Bronchial epithelial cell (primary cell): ENCODE results near the gene DNAH14. TPM values are rescaled to one million over a fixed set of nuclear protein-coding genes. Genes with fewer than 3 reads are reported as not detected.

Experiments used
- DNase-seq: peaks from one replicate; pipeline ENCODE4 v3.0.0-alpha.2; 2010; ENCODE audit warnings: low read depth
- FAIRE-seq: peaks from 2 replicates; lab custom pipeline; 2011; peaks lifted over from hg19 to GRCh38; lab: Jason Lieb, UNC
- H3K27me3 ChIP-seq: 2 replicates; pipeline ENCODE4 v1.5.1; 2011; ENCODE audit warnings: low read length; ENCODE audit not compliant: control insufficient read depth, insufficient read depth
- H3K36me3 ChIP-seq: 2 replicates; pipeline ENCODE4 v1.5.1; 2011; ENCODE audit warnings: low read length; ENCODE audit not compliant: control insufficient read depth, insufficient read depth
- H3K4me3 ChIP-seq: 2 replicates; pipeline ENCODE4 v1.5.1; 2011; ENCODE audit warnings: mild to moderate bottlenecking, low read depth, low read length, control low read depth
- CTCF ChIP-seq: IDR thresholded peaks from 2 replicates; pipeline ENCODE4 v1.5.1; 2011; ENCODE audit warnings: mild to moderate bottlenecking, moderate library complexity, low read length, control low read depth, inconsistent platforms; ENCODE audit not compliant: insufficient read depth, severe bottlenecking
- total RNA-seq: library from RNA; depleted of rRNA; stranded (reverse); fragments of >200 nt; gene quantifications from 2 replicates; pipeline ENCODE4 v1.2.1, GENCODE V29; 2014

The DNAH14 gene
- total RNA-seq, 1 donor from 2014 or later, result 10.5 TPM

DNA sequence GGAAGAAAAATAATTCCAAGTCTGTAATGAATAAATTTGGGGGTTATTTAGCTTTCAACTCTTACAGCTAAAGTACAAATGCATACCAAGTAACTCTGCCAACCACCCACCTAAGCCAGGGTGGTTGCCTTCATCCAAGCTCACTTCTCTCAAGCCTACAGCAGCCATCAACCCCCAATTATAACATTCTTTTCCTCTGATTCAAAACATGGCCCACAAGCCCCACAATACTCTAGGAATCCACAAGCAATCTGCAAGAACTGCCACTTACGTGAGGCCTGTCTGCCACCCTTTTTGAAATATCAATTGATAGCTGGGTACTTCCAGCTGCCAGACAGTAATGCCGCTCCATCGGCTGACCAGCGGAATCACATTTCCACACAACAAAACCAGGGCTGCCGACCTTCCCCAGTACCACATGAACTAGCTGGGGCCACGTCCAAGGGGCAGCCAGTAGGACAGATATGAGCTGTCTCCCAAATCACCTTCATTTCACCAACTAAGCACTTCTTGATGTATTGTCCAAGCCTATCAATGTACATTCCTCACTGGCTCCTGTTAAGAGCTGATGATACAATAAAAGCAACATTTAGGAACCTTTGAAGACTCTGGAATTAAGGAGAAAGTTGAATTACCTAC, 495.2 kb downstream of the DNAH14 start:
- DNase-seq (peak; percentile 13), FAIRE-seq (no peak)
- TF ChIP-seq CTCF, result no peak
- Histone ChIP-seq H3K36me3 (no peaks in the 10 kb centered on the region), H3K27me3 (no peaks in the 10 kb centered on the region), H3K4me3 (no peak overlapping the region)

- H3K4me3 ChIP-seq, result no peak overlapping the region
- DNase-seq (peak; percentile 87), FAIRE-seq (no peak)
- TF ChIP-seq CTCF, result no peak
- H3K27me3 ChIP-seq, result no peaks in the 10 kb centered on the region
- H3K36me3 ChIP-seq, result no peaks in the 10 kb centered on the region
Measured at GRCh38 chr1:225425201-225425786, 495.8 kb downstream of the DNAH14 start.

- peak; percentile 50 for DNase-seq
- FAIRE-seq, result no peak
- Histone ChIP-seq H3K36me3 (no peaks in the 10 kb centered on the region), H3K4me3 (peak overlapping the region; percentile 90), H3K27me3 (no peaks in the 10 kb centered on the region)
- no peak for TF ChIP-seq CTCF
Measured at GRCh38 chr1:225426395-225427234, 497.1 kb downstream of the DNAH14 start.

DNA sequence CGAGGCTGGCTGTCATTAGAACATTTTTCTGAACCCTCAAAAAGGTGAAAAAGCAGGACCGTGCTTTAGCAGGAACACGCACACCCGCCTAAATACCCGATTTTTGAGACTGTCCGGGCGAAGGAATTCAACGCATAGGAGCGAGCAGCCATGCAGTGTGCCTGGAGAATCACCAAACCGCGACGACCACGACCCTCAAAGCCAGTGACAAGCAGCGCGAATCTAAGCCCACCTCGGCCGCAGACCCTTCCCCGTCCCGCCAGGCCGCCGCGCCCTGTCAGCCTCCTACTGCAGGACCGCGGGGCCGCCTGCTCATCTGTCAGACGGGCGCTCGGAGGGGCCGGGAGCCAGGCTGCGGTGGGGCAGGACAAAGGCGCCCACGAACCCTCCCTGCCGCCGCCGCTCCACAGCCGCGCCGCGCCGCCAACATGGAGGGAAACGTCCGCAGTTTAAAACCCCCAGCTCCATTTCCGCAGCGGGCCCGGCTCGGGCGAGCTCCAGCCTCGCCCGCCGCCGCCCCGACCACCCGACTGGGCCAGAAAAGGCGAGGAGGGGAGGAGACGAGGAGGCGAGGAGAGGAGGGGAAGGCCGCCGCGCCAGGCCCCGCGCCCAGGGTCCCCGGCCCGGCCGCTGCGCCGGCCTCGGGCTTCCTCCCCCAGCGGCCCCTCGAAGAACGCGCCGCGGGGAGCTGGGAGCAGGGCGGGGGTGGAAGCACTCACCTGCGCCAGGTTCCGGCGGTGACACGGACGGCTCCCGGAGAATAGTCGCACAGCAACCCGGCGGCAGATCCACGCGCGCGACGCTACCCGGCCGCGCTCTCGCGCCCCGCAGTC, 498.0 kb downstream of the DNAH14 start, which contains the start of gene LBR:
TSS of gene LBR (minus strand) at position 804 of the 833 bp plus-strand sequence. CDS start 3,963 bp downstream, outside the sequence.
- H3K36me3 ChIP-seq, result no peaks in the 10 kb centered on the region
- FAIRE-seq (no peak), DNase-seq (peak; percentile 43)
- peak within 1 kb of the TSS; percentile 90 for H3K4me3 ChIP-seq
- H3K27me3 ChIP-seq, result no peaks in the 10 kb centered on the region
- TF ChIP-seq CTCF, result no peak

DNA sequence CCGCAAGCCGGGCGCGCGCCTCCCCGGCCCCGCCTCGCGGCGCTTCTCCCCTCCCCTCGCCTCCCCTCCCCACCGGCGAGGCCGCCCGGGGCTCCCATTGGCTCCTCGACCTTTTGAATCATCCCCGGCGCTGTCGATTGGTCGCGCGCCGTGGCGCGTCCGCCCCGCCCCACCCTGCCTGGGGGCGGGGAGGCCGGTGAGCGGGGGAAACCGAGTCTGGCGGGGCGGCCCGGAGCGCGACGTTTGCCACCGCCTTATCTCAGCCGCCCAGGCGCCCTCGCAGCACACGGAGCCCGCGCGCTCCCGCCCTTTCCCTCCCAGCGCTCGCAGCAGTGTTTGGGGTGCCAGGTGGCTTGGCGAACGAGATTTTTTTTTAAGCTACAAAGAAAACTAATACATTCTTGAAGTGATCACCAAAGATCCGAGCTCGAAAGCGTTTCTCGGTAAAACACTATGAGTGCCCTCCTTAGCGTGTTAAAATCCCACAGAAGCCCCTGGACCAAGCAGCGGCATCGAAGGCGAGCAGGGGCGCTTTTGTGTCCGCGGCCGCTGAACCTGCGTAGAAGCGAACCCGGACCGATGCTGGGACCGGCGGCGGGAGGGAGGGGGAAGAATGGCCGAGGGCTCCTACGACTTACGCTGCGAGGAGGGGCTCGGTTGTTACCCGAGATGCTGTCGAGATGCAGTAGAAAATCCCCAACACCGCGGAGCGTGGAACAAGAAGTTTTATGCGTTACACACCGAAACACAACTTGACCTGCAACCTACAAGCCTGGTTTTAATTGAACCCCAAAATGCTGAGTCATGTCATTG, 498.8 kb downstream of the DNAH14 start:
- FAIRE-seq (no peak), DNase-seq (peak; percentile 69)
- Histone ChIP-seq H3K4me3 (peak overlapping the region; percentile 90), H3K36me3 (no peaks in the 10 kb centered on the region), H3K27me3 (no peaks in the 10 kb centered on the region)
- no peak for TF ChIP-seq CTCF
